ENCODE results near the gene LTBP4. TPM values are rescaled to one million over a fixed set of nuclear protein-coding genes. Genes with fewer than 3 reads are reported as not detected.
"Not testable (repeated sequence)": the region's sequence is repeated elsewhere in the genome, so short reads cannot be mapped to it uniquely, and the experiment has no call there.

LTBP4 gene
- total RNA-seq, 2 donors from 2014 or later = 198 to 230 TPM

GRCh38 chr19:40642051-40642706, 41.0 kb downstream of the LTBP4 start:
- H3K27me3 Mint-ChIP-seq = peaks cover 19% of the 10 kb centered on the region
- no peaks in the 10 kb centered on the region for H3K36me3 Mint-ChIP-seq (ENCODE audit: low read depth)
- H3K4me1 Mint-ChIP-seq = peaks cover 2% of the 10 kb centered on the region
- DNase-seq (no peak), ATAC-seq (no peak)
- H3K9me3 ChIP-seq (ENCODE audit: control insufficient read depth, low read length, poor library complexity, severe bottlenecking) = no peaks in the 10 kb centered on the region
- H3K27ac Mint-ChIP-seq = no peak overlapping the region
- no peak overlapping the region for H3K4me3 Mint-ChIP-seq

DNA sequence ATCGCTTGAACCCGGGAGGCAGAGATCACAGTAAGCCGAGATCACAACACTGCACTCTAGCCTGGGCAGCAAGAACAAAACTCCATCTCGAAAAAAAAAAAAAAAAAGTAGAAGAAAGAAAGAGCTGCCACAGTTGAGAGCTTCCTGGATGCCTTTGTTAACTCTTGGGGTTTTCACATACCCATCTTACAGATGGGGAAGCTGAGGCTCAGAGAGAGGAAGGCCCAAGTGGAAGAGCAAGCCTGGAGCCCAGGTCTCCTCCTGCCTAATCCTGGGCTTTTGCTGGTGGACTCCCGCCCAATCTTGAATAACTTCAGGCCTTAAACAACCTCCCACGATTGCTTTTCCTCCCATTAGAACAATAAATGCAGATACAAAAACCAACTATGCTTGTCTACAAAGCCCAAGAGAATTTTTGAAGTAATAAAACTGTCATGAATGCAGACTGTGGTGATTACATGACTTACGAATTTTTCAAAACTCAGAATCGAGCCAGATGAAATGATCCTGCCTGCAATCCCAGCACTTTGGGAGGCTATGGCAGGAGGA, 41.7 kb downstream of the LTBP4 start:
- no peak overlapping the region for H3K27ac Mint-ChIP-seq
- H3K4me3 Mint-ChIP-seq = no peak overlapping the region
- H3K9me3 ChIP-seq (ENCODE audit: control insufficient read depth, low read length, poor library complexity, severe bottlenecking) = no peaks in the 10 kb centered on the region
- peaks cover 19% of the 10 kb centered on the region for H3K27me3 Mint-ChIP-seq
- DNase-seq (no peak), ATAC-seq (no peak)
- H3K4me1 Mint-ChIP-seq = peaks cover 2% of the 10 kb centered on the region
- H3K36me3 Mint-ChIP-seq (ENCODE audit: low read depth) = no peaks in the 10 kb centered on the region

DNA sequence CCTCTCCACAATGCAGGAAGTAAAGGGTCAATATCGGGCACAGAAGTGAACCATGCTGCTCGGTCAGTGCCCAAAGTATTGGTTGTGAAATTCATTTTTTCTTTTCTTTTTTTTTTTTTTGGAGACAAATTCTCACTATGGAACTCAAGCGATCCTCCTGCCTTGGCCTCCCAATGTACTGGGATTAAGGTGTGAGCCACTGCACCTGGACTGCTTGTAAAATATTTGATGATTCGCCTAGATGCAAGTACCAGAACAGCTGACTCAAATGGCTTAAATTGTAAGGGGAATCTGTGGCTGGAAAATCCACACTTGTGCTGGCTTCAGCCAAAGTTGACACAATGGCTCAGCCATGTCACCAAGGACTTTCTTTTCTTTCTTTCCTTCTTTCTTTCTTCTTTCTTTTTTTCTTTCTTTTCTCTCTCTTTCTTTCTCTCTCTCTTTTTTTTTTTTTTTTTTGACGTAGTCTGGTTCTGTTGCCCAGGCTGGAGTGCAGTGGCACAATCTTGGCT, 45.6 kb downstream of the LTBP4 start:
- Mint-ChIP-seq H3K4me1 (peaks cover 2% of the 10 kb centered on the region), H3K27ac (no peak overlapping the region), H3K27me3 (peaks cover 19% of the 10 kb centered on the region), H3K36me3 (ENCODE audit: low read depth) (no peaks in the 10 kb centered on the region), H3K4me3 (no peak overlapping the region)
- ATAC-seq (no peak), DNase-seq (no peak)
- no peaks in the 10 kb centered on the region for H3K9me3 ChIP-seq (ENCODE audit: control insufficient read depth, low read length, poor library complexity, severe bottlenecking)

- peaks cover 12% of the 10 kb centered on the region for H3K27me3 Mint-ChIP-seq
- not testable (repeated sequence) for ATAC-seq; DNase-seq; H3K4me1 Mint-ChIP-seq; H3K27ac Mint-ChIP-seq; H3K4me3 Mint-ChIP-seq; H3K36me3 Mint-ChIP-seq (ENCODE audit: low read depth); H3K9me3 ChIP-seq (ENCODE audit: control insufficient read depth, low read length, poor library complexity, severe bottlenecking)
These were observed 48.9 kb downstream of the LTBP4 start for GRCh38 chr19:40649903-40650675.

- peaks cover 2% of the 10 kb centered on the region for H3K4me1 Mint-ChIP-seq
- no peak overlapping the region for H3K27ac Mint-ChIP-seq
- H3K4me3 Mint-ChIP-seq = no peak overlapping the region
- H3K36me3 Mint-ChIP-seq (ENCODE audit: low read depth) = no peaks in the 10 kb centered on the region
- ATAC-seq (no peak), DNase-seq (no peak)
- no peaks in the 10 kb centered on the region for H3K9me3 ChIP-seq (ENCODE audit: control insufficient read depth, low read length, poor library complexity, severe bottlenecking)
- H3K27me3 Mint-ChIP-seq = peaks cover 10% of the 10 kb centered on the region
These were observed 49.7 kb downstream of the LTBP4 start for GRCh38 chr19:40650749-40651305.

DNA sequence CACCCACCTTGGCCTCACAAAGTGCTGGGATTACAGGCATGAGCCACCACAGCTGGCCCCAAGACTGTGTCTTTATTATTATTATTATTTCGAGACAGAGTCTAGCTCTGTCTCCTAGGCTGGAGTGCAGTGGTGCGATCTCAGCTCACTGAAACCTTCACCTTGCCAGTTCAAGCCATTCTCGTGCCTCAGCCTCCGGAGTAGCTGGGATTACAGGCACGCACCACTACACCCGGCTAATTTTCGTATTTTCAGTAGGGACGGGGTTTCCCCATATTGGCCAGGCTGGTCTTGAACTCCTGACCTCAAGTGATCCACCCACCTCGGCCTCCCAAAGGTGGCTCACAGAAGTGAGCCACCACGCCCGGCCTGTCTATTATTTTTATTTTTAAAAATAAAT, 51.1 kb downstream of the LTBP4 start:
- H3K36me3 Mint-ChIP-seq (ENCODE audit: low read depth); H3K27me3 Mint-ChIP-seq; DNase-seq; H3K27ac Mint-ChIP-seq; ATAC-seq; H3K4me3 Mint-ChIP-seq; H3K9me3 ChIP-seq (ENCODE audit: control insufficient read depth, low read length, poor library complexity, severe bottlenecking); H3K4me1 Mint-ChIP-seq: not testable (repeated sequence)

DNA sequence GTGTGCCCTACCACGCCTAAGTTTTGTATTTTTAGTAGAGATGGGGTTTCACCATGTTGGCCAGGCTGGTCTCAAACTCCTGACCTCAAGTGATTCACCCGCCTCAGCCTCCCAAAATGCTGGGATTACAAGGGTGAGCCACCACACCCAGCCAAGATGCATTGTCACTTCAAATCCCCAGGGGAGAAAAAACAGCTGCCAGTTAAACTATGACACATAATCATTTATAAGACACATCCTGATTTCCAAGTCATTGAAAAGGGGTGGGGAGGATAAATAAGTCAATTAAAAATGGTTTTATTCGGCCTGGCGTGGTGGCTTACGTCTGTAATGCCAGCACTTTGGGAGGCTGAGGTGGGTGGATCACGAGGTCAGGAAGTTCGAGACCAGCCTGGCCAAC, 54.5 kb downstream of the LTBP4 start:
- H3K9me3 ChIP-seq (ENCODE audit: control insufficient read depth, low read length, poor library complexity, severe bottlenecking); H3K4me1 Mint-ChIP-seq; ATAC-seq; H3K27ac Mint-ChIP-seq; H3K36me3 Mint-ChIP-seq (ENCODE audit: low read depth); H3K4me3 Mint-ChIP-seq; DNase-seq: not testable (repeated sequence)
- H3K27me3 Mint-ChIP-seq = peaks cover 12% of the 10 kb centered on the region

DNA sequence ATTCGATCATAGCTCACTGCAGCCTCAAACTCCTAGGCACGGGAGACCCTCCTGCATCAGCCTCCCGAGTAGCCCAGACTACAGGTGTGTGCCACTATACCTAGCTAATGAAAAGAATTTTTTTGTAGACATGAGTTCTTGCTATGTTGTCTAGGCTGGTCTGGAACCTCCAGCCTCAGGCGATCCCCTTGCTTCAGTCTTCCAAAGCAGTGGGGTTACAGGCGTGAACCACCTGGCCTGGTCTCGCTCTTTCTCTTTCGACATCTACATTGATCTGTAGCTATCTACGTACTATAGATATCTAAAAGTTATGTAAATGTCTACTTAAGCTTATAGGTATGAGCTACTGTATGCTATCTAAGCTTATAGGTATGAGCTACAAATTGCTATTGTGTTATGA, 56.9 kb downstream of the LTBP4 start:
- no peaks in the 10 kb centered on the region for H3K9me3 ChIP-seq (ENCODE audit: control insufficient read depth, low read length, poor library complexity, severe bottlenecking)
- ATAC-seq (no peak), DNase-seq (no peak)
- Mint-ChIP-seq H3K27ac (no peak overlapping the region), H3K4me3 (no peak overlapping the region), H3K27me3 (peaks cover 12% of the 10 kb centered on the region), H3K36me3 (ENCODE audit: low read depth) (no peaks in the 10 kb centered on the region), H3K4me1 (peaks cover 2% of the 10 kb centered on the region)

- peaks cover 12% of the 10 kb centered on the region for H3K27me3 Mint-ChIP-seq
- H3K27ac Mint-ChIP-seq = no peak overlapping the region
- peaks cover 7% of the 10 kb centered on the region for H3K4me1 Mint-ChIP-seq
- H3K9me3 ChIP-seq (ENCODE audit: control insufficient read depth, low read length, poor library complexity, severe bottlenecking) = no peaks in the 10 kb centered on the region
- ATAC-seq = no peak
- H3K4me3 Mint-ChIP-seq = no peak overlapping the region
- DNase-seq = no peak
- no peaks in the 10 kb centered on the region for H3K36me3 Mint-ChIP-seq (ENCODE audit: low read depth)
These were observed 57.9 kb downstream of the LTBP4 start for GRCh38 chr19:40659116-40659515.

GRCh38 chr19:40659566-40659965, 58.4 kb downstream of the LTBP4 start:
- H3K9me3 ChIP-seq (ENCODE audit: control insufficient read depth, low read length, poor library complexity, severe bottlenecking) = no peaks in the 10 kb centered on the region
- Mint-ChIP-seq H3K27ac (no peak overlapping the region), H3K36me3 (ENCODE audit: low read depth) (no peaks in the 10 kb centered on the region), H3K27me3 (peaks cover 12% of the 10 kb centered on the region), H3K4me1 (peaks cover 7% of the 10 kb centered on the region), H3K4me3 (no peak overlapping the region)
- DNase-seq (no peak), ATAC-seq (no peak)

GRCh38 chr19:40661616-40662015, 60.4 kb downstream of the LTBP4 start:
- Mint-ChIP-seq H3K36me3 (ENCODE audit: low read depth) (no peaks in the 10 kb centered on the region), H3K27me3 (peaks cover 11% of the 10 kb centered on the region), H3K4me3 (peak overlapping the region; percentile 33), H3K4me1 (peaks cover 7% of the 10 kb centered on the region), H3K27ac (peak overlapping the region; percentile 60)
- DNase-seq (no peak), ATAC-seq (no peak)
- H3K9me3 ChIP-seq (ENCODE audit: control insufficient read depth, low read length, poor library complexity, severe bottlenecking) = no peaks in the 10 kb centered on the region

DNA sequence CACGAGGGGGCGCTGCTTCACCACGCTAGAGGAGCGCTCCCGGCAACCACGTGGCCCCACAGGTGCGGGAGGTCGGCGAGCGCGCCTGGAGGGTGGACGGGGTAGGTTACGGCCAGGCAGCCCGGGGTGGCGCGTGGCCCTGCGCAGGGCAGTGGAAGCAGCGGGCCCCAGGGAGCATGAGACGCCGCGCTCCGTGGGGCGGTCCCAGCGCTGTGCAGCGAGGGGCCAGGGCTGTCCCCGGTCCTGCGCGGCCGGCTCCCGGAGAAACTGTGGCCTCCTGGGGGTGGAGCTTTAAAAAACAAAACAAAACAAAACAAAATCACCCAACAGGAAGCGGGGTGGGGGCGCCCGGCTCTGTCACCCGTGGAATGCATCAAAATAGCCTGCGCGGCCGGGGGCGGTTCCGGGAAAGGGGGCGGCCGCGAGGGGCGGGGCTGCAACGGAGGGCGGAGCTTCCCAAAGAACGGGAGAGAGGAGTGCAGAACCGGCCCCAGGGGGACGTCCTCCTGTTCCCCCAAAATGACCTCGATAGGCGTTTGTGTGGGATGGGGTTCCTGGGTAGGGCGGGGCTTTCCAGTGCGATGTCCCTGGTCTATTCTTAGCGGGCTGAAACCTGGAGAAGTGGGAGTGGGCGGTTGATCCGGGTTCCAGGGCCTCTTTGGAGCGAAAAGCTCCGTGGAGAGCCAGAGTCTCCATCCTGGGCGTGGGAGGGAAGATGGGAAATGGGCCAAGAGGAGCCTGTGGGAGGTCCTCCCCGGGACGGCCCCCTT, 61.9 kb downstream of the LTBP4 start:
- H3K9me3 ChIP-seq (ENCODE audit: control insufficient read depth, low read length, poor library complexity, severe bottlenecking) = no peaks in the 10 kb centered on the region
- no peaks in the 10 kb centered on the region for H3K36me3 Mint-ChIP-seq (ENCODE audit: low read depth)
- H3K4me3 Mint-ChIP-seq = peak overlapping the region; percentile 89
- H3K27ac Mint-ChIP-seq = peak overlapping the region; percentile 75
- H3K27me3 Mint-ChIP-seq = peaks cover 6% of the 10 kb centered on the region
- H3K4me1 Mint-ChIP-seq = peaks cover 10% of the 10 kb centered on the region
- peak; percentile 92 for ATAC-seq
- peak; percentile 85 to 96 (median 93) for DNase-seq

Data from T-helper 17 cell (primary cell).